Common myeloid progenitor, CD34-positive (primary cell): ENCODE results near the gene ARF3.

Source experiments
- CTCF ChIA-PET: fragments of 350-600 bp; sonication (Branson Sonifier 250); formaldehyde crosslinking; loops from one replicate; lab custom pipeline; 2021; ENCODE audit warnings: antibody characterized with exemption; lab: Charles Lee
- POLR2A ChIA-PET: fragments of 350-600 bp; sonication (Branson Sonifier 250); formaldehyde crosslinking; loops from one replicate; lab custom pipeline; 2021; ENCODE audit warnings: antibody characterized with exemption; lab: Charles Lee
- DNase-seq, 3 donors: peaks; one replicate each; pipeline versions ENCODE4 v3.0.0 to v3.0.0-alpha.2; 2013
- H3K27ac ChIP-seq, 2 experiments: 1 replicate in 1 of 2; 2 replicates in 1 of 2; pipeline ENCODE4 v1.7.0; 2013; ENCODE audit warnings: inconsistent platforms in 2 of 2, low read length in 2 of 2, mild to moderate bottlenecking in 2 of 2, low read depth in 1 of 2, moderate library complexity in 1 of 2; ENCODE audit not compliant: severe bottlenecking in 2 of 2, insufficient read depth in 1 of 2, poor library complexity in 1 of 2
- H3K27me3 ChIP-seq, 5 experiments: replicated peaks in 2 of 5; 1 replicate in 3 of 5; 2 replicates in 2 of 5; pipeline versions ENCODE4 v1.6.1 to v1.7.0; 2013; ENCODE audit warnings: low read length in 4 of 5, mild to moderate bottlenecking in 2 of 5, moderate library complexity in 2 of 5, inconsistent platforms in 1 of 5; ENCODE audit not compliant: insufficient read depth in 5 of 5, control insufficient read depth in 4 of 5
- H3K36me3 ChIP-seq, 4 experiments: 1 replicate in 2 of 4; 2 replicates in 2 of 4; pipeline versions ENCODE4 v1.6.1 to v1.7.0; 2013; ENCODE audit warnings: low read length in 3 of 4, control low read depth in 1 of 4, mild to moderate bottlenecking in 1 of 4; ENCODE audit not compliant: control insufficient read depth in 4 of 4, insufficient read depth in 4 of 4
- H3K4me1 ChIP-seq, 4 experiments: 1 replicate in 3 of 4; 2 replicates in 1 of 4; pipeline versions ENCODE4 v1.6.1 to v1.7.1; 2013; ENCODE audit warnings: low read length in 3 of 4, mild to moderate bottlenecking in 3 of 4, control low read depth in 1 of 4, inconsistent platforms in 1 of 4, moderate library complexity in 1 of 4; ENCODE audit not compliant: control insufficient read depth in 4 of 4, insufficient read depth in 4 of 4; ENCODE audit errors: control extremely low read depth in 1 of 4
- H3K4me3 ChIP-seq, 7 experiments: 1 replicate in 4 of 7; 2 replicates in 3 of 7; pipeline versions ENCODE4 v1.5.1 to v1.7.0; 2013; ENCODE audit warnings: mild to moderate bottlenecking in 7 of 7, low read length in 6 of 7, moderate library complexity in 6 of 7, inconsistent platforms in 2 of 7, low read depth in 2 of 7, control low read depth in 1 of 7; ENCODE audit not compliant: insufficient read depth in 4 of 7, control insufficient read depth in 1 of 7; ENCODE audit errors: extremely low read depth in 1 of 7
- H3K9me3 ChIP-seq, 5 experiments: 1 replicate in 4 of 5; 2 replicates in 1 of 5; pipeline versions ENCODE4 v1.6.1 to v1.7.1; 2013; ENCODE audit warnings: low read length in 4 of 5, mild to moderate bottlenecking in 2 of 5, inconsistent platforms in 1 of 5, low read depth in 1 of 5, moderate library complexity in 1 of 5; ENCODE audit not compliant: control insufficient read depth in 4 of 5, insufficient read depth in 2 of 5; ENCODE audit errors: control extremely low read depth in 1 of 5
- WGBS: methylation state at CpG from one replicate; pipeline ENCODE4 v1.1.5; 2013; ENCODE audit not compliant: insufficient coverage; 5-methylcytosine and 5-hydroxymethylcytosine counted together

The ARF3 gene

DNA sequence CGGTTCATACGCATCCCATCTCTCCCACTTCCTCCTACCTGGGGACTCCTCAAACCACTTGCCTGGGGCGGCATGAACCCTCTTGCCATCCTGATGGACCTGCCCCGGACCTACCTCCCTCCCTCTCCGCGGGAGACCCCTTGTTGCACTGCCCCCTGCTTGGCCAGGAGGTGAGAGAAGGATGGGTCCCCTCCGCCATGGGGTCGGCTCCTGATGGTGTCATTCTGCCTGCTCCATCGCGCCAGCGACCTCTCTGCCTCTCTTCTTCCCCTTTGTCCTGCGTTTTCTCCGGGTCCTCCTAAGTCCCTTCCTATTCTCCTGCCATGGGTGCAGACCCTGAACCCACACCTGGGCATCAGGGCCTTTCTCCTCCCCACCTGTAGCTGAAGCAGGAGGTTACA lies 24.5 kb upstream of the ARF3 start:
- H3K4me3 ChIP-seq = peak overlapping the region in 1 of 7 experiments; percentile 66
- DNase-seq = no peak
- ChIA-PET CTCF (interaction anchor here (0.6 to 75.7 kb wide), 5 partner anchors 7 to 700 kb away, joined by 3 to 1637 read pairs (median 578); partner anchors contain the start of genes ARF3, DDN, FKBP11 and WNT1), POLR2A (interaction anchor here (1.0 kb wide), 1 partner anchor 16 kb away, joined by 3 read pairs; no protein-coding TSS in a partner anchor)
- no peaks in the 10 kb centered on the region for H3K9me3 ChIP-seq
- H3K27ac ChIP-seq = no peak overlapping the region
- H3K27me3 ChIP-seq = peaks cover 6 to 98% (median 55%) of the 10 kb centered on the region in 5 experiments
- H3K36me3 ChIP-seq = no peaks in the 10 kb centered on the region
- H3K4me1 ChIP-seq = peaks cover 0 to 47% (median 42%) of the 10 kb centered on the region in 4 experiments
- WGBS = 32% methylated on average over 8 of the region's 13 CpGs

DNA sequence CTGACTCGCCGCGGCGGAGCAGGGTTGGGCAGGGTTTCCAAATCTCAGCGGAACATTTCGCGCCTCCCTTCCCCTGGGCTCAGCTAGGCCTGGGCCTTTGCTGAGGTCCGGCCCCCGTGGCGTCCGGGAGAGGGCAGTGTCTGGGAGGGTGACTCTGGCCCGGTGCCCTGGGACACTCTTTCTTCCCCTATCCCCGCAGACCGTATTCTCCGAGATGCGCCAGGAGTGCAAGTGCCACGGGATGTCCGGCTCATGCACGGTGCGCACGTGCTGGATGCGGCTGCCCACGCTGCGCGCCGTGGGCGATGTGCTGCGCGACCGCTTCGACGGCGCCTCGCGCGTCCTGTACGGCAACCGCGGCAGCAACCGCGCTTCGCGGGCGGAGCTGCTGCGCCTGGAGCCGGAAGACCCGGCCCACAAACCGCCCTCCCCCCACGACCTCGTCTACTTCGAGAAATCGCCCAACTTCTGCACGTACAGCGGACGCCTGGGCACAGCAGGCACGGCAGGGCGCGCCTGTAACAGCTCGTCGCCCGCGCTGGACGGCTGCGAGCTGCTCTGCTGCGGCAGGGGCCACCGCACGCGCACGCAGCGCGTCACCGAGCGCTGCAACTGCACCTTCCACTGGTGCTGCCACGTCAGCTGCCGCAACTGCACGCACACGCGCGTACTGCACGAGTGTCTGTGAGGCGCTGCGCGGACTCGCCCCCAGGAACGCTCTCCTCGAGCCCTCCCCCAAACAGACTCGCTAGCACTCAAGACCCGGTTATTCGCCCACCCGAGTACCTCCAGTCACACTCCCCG lies 23.9 kb upstream of the ARF3 start:
- ChIA-PET CTCF (interaction anchor here (1.4 to 75.7 kb wide), 5 partner anchors 6 to 78 kb away, joined by 6 to 1637 read pairs (median 578); partner anchors contain the start of genes ARF3, DDN, FKBP11 and WNT1), POLR2A (interaction anchor here (1.0 kb wide), 1 partner anchor 17 kb away, joined by 3 read pairs; no protein-coding TSS in a partner anchor)
- peak overlapping the region; percentile 1 to 69 (median 35) for H3K4me3 ChIP-seq
- H3K27ac ChIP-seq = no peak overlapping the region
- no peaks in the 10 kb centered on the region for H3K9me3 ChIP-seq
- no peaks in the 10 kb centered on the region for H3K36me3 ChIP-seq
- H3K27me3 ChIP-seq = peaks cover 6 to 95% (median 55%) of the 10 kb centered on the region in 5 experiments
- whole genome bisulfite sequencing = 1% methylated on average over 79 of the region's 91 CpGs
- peak; percentile 46 to 81 (median 75) for DNase-seq
- H3K4me1 ChIP-seq = peaks cover 0 to 47% (median 42%) of the 10 kb centered on the region in 4 experiments

DNA sequence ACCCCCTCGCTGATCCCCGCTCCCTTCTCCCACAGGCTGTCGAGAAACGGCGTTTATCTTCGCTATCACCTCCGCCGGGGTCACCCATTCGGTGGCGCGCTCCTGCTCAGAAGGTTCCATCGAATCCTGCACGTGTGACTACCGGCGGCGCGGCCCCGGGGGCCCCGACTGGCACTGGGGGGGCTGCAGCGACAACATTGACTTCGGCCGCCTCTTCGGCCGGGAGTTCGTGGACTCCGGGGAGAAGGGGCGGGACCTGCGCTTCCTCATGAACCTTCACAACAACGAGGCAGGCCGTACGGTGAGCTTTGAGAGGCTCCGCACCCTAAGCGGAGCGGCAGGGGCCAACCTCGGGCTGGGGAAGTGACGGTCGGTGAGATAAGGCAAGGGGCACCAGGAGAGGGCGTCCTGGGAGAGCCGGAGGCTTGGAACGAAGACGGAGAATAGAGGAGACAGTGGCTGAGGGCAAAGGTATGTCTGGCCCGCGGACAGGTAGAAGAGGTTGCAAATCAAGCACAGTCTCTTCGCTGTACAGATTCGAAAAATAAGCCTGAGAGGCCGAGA lies 23.2 kb upstream of the ARF3 start:
- DNase-seq = peak in 2 of 3 donors; percentile 40 to 47
- H3K4me3 ChIP-seq = peak overlapping the region in 6 of 7 experiments; percentile 15 to 69 (median 46)
- peaks cover 7 to 95% (median 51%) of the 10 kb centered on the region in 5 experiments for H3K27me3 ChIP-seq
- H3K36me3 ChIP-seq = no peaks in the 10 kb centered on the region
- H3K4me1 ChIP-seq = peaks cover 0 to 47% (median 42%) of the 10 kb centered on the region in 4 experiments
- POLR2A ChIA-PET = no interaction called here
- 1% methylated on average over 46 of the region's 46 CpGs for WGBS
- no peak overlapping the region for H3K27ac ChIP-seq
- no peaks in the 10 kb centered on the region for H3K9me3 ChIP-seq
- CTCF ChIA-PET = interaction anchor here (1.4 to 75.7 kb wide), 7 partner anchors 6 to 128 kb away, joined by 3 to 1637 read pairs (median 64); partner anchors contain the start of genes ARF3, DDN, DDX23 and FKBP11

DNA sequence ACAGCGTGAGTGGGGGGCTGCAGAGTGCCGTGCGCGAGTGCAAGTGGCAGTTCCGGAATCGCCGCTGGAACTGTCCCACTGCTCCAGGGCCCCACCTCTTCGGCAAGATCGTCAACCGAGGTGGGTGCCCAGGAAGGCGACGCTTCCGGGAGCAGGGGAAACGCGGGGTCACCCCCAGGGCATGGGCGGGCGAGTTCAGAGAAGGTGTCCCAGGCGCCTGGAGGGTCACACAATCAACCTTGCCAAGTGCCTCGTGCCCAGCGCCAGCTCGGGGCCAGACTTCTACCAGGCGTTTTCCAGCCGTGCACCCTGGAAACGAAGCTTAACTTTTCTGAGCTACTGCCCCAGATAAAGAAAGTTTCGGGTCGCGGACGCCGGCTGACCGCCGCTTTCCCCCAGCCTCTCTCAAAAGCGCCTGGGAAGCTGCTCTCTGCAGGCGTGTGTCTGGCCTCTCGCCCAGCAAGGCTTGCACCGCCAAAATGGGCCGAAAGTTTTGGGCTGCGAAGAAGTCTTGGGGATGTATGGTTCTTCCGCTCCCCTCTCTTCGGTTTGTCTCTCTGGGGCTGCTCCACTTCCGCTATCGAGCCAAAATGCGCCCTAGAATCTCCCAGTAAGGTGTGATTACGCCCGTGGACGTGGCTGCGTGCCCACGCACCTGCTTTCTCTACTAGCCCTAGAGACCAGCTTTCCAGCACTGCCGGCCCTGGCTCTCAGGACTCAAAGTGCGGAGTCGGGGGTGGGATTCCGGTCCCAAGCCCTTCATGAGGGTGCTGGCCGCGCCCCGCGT lies 22.5 kb upstream of the ARF3 start:
- Histone ChIP-seq H3K4me3 (peak overlapping the region; percentile 15 to 69 (median 51)), H3K4me1 (peaks cover 0 to 47% (median 42%) of the 10 kb centered on the region in 4 experiments)
- CTCF ChIA-PET = interaction anchor here (1.4 to 75.7 kb wide), 7 partner anchors 5 to 127 kb away, joined by 3 to 1637 read pairs (median 64); partner anchors contain the start of genes ARF3, DDN, DDX23 and FKBP11

DNA sequence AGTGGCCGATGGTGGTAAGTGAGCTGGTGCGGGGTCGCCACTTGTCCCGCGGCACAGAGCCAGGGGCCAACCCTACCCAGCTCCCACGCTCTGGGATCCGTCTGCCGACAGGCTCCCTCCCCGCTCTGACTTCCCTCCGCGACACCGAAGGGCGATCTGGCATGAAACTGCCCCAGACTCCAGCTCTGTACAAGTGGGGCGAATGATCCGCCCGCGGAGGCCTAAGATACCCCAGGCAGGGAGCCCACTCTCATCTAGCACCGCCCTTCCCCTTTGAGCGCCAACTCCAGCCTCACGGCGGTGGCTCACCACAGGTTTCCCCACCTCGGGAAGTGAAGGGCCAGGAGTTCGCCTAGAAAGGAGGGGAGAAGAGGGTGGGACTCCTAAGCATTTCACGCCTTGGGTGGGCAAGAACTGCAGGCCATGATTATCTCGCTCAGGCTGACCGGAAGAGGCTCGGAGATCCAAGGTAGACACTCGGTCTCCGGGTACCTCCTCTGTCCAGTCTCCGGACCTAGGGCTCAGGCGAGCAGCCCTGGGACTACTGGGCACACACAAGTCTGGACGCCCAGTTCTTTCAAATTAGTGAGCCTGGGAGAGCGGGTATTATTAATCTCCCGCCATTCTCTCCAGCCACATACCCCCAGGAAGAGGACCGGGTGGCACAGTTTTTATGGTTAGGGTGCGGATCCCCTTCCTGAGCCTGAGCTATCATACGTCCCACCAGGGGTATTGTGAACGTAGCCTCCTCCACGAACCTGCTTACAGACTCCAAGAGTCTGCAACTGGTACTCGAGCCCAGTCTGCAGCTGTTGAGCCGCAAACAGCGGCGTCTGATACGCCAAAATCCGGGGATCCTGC lies 21.7 kb upstream of the ARF3 start:
- ChIA-PET POLR2A (interaction anchor here (1.5 to 1.9 kb wide), 2 partner anchors 9 to 19 kb away, joined by 4 to 7 read pairs; no protein-coding TSS in a partner anchor), CTCF (interaction anchor here (1.2 to 75.7 kb wide), 9 partner anchors 4 to 127 kb away, joined by 3 to 1637 read pairs (median 12); partner anchors contain the start of genes ARF3, DDN, DDX23 and FKBP11)
- peak in 1 of 3 donors; percentile 33 for DNase-seq
- Histone ChIP-seq H3K4me1 (peaks cover 0 to 50% (median 44%) of the 10 kb centered on the region in 4 experiments), H3K27ac (no peak overlapping the region), H3K36me3 (no peaks in the 10 kb centered on the region), H3K9me3 (no peaks in the 10 kb centered on the region), H3K27me3 (peaks cover 7 to 95% (median 51%) of the 10 kb centered on the region in 5 experiments), H3K4me3 (peak overlapping the region in 6 of 7 experiments; percentile 15 to 69 (median 54))
- WGBS = 2% methylated on average over 37 of the region's 45 CpGs

More for the DNA sequence above, 22.5 kb upstream of the ARF3 start:
- Histone ChIP-seq H3K9me3 (no peaks in the 10 kb centered on the region), H3K27ac (no peak overlapping the region), H3K36me3 (no peaks in the 10 kb centered on the region), H3K27me3 (peaks cover 7 to 95% (median 52%) of the 10 kb centered on the region in 5 experiments)
- under 1% methylated on average over 50 of the region's 55 CpGs for WGBS
- POLR2A ChIA-PET = no interaction called here
- DNase-seq = peak in 2 of 3 donors; percentile 32 to 47
